Measurements from ENCODE around the gene TMEM19.

DNA sequence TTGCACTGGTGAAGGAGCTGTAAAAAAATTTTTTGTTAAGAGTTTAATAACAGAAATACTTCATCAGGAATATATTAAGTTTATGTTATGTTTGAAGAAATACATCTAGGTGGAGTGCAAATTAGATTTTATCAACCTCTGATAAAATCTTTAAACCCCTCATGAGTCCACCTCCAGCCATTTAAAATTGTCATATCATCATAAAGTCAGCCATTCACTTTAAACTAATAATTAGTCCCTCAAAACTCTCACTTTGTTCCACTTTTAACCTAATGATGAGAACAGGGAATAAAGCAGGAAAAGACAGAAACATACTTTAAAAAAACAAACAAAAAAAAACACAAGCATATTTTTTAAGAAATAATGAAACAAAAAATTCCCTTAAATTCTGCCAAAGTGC lies 47.4 kb upstream of the TMEM19 start:
- TF ChIP-seq EZH2 (IDR thresholded peaks at IDR 0.05) (no peak), POLR2AphosphoS5 (IDR thresholded peaks at IDR 0.05; ENCODE audit: borderline replicate concordance, low read depth, low read length) (no peak), FOXP2 (optimal IDR thresholded peaks at IDR 0.05; ENCODE audit: control extremely low read depth, extremely low read length, insufficient read depth) (no peak)

All from SK-N-MC (cell line).